KMS-11 (cell line): ENCODE measurements around the gene PCK2.

Source experiments
- H2AFZ ChIP-seq: fragments of 200-600 bp; sonication (generic); 2 replicates; pipeline ENCODE4 v1.6.1; 2016; ENCODE audit warnings: antibody characterized with exemption, mixed run types, low read depth
- H3K27ac ChIP-seq: fragments of 200-600 bp; sonication (generic); 2 replicates; pipeline ENCODE4 v1.6.1; 2016; ENCODE audit warnings: mild to moderate bottlenecking, mixed run types
- H3K27me3 ChIP-seq: fragments of 200-600 bp; sonication (generic); 2 replicates; pipeline ENCODE4 v1.6.1; 2017; ENCODE audit warnings: mild to moderate bottlenecking, low read depth, mixed run types, moderate library complexity; ENCODE audit not compliant: insufficient read depth
- H3K36me3 ChIP-seq: fragments of 200-600 bp; sonication (generic); 2 replicates; pipeline ENCODE4 v1.6.1; 2017; ENCODE audit warnings: mild to moderate bottlenecking, mixed run types; ENCODE audit not compliant: insufficient read depth
- H3K4me1 ChIP-seq: fragments of 200-600 bp; sonication (generic); 2 replicates; pipeline ENCODE4 v1.6.1; 2016; ENCODE audit warnings: mild to moderate bottlenecking, low read depth, mixed run types; ENCODE audit not compliant: poor library complexity, severe bottlenecking
- H3K4me2 ChIP-seq: fragments of 200-600 bp; sonication (generic); 2 replicates; pipeline ENCODE4 v1.7.0; 2016; ENCODE audit warnings: mild to moderate bottlenecking, mixed run types
- H3K4me3 ChIP-seq: fragments of 200-600 bp; sonication (generic); IDR thresholded peaks from 2 replicates; pipeline ENCODE4 v1.6.1; 2017; ENCODE audit warnings: low read depth, low read length, mixed read lengths; ENCODE audit not compliant: insufficient read depth
- H3K79me2 ChIP-seq: fragments of 200-600 bp; sonication (generic); 2 replicates; pipeline ENCODE4 v1.6.1; 2016; ENCODE audit warnings: low read depth, mixed run types; ENCODE audit not compliant: insufficient read depth
- H3K9ac ChIP-seq: fragments of 200-600 bp; sonication (generic); 2 replicates; pipeline ENCODE4 v1.6.1; 2016; ENCODE audit warnings: mild to moderate bottlenecking, mixed run types
- H4K20me1 ChIP-seq: fragments of 200-600 bp; sonication (generic); 2 replicates; pipeline ENCODE4 v1.6.1; 2016; ENCODE audit warnings: mild to moderate bottlenecking, mixed run types; ENCODE audit not compliant: insufficient read depth
- TF ChIP-seq, protein P1 (sequence below): fragments of 200-600 bp; sonication (generic); conservative IDR thresholded peaks from 2 replicates; pipeline ENCODE4 v1.6.1; 2017; ENCODE audit warnings: low read depth, mild to moderate bottlenecking, antibody characterized with exemption, low read length, moderate library complexity, mixed read lengths

The PCK2 gene

DNA sequence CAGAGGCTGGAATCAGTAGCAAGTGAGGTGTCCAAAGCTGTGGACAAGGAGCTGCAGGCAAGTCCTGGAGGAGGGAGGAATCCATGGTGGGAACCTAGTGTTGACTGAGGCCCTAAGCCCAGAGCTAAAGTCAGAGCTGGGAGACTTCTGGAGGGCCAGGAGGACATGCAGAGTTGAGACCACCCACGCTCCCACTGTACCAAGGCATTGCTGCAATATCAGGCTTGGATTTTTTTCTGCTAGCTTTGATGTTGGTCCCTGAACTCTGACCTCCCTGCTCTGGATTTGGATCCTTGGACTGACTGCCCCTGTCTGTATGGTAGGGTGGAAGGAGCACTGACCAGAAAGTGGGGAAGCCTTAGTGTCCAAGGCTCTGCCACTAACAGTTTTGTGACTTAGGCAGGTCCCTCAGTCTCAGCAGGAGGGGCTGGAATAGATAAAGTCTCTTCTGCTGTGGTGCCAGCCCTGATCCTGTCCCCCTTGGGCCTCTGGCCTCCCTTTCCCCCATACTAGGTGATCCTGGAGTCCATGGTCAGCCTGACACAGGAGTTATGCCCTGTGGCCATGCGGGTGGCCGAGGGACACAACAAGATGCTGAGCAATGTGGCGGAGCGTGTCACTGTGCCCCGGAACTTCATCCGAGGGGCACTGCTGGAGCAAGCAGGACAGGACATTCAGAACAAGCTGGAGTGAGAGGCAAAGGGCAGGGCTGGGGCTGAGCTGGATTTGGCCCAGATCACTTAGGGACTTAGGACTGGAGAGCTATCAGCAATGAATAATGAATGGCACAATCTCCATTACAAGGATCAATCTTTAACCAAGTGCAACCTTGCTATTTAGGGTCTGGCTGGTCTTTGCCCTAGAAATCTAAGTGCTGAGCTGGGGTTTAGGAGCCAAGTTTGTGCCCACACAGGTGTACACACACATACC lies 32.9 kb upstream of the PCK2 start:
- Histone ChIP-seq H3K4me3 (no peak overlapping the region), H3K4me2 (no peak overlapping the region), H3K27ac (no peak overlapping the region), H3K36me3 (no peaks in the 10 kb centered on the region), H3K9ac (no peak overlapping the region), H3K79me2 (no peaks in the 10 kb centered on the region), H3K27me3 (no peaks in the 10 kb centered on the region), H4K20me1 (no peaks in the 10 kb centered on the region), H3K4me1 (no peaks in the 10 kb centered on the region), H2AFZ (no peak overlapping the region)
- TF ChIP-seq, protein P1, sequence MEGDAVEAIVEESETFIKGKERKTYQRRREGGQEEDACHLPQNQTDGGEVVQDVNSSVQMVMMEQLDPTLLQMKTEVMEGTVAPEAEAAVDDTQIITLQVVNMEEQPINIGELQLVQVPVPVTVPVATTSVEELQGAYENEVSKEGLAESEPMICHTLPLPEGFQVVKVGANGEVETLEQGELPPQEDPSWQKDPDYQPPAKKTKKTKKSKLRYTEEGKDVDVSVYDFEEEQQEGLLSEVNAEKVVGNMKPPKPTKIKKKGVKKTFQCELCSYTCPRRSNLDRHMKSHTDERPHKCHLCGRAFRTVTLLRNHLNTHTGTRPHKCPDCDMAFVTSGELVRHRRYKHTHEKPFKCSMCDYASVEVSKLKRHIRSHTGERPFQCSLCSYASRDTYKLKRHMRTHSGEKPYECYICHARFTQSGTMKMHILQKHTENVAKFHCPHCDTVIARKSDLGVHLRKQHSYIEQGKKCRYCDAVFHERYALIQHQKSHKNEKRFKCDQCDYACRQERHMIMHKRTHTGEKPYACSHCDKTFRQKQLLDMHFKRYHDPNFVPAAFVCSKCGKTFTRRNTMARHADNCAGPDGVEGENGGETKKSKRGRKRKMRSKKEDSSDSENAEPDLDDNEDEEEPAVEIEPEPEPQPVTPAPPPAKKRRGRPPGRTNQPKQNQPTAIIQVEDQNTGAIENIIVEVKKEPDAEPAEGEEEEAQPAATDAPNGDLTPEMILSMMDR: no peak

DNA sequence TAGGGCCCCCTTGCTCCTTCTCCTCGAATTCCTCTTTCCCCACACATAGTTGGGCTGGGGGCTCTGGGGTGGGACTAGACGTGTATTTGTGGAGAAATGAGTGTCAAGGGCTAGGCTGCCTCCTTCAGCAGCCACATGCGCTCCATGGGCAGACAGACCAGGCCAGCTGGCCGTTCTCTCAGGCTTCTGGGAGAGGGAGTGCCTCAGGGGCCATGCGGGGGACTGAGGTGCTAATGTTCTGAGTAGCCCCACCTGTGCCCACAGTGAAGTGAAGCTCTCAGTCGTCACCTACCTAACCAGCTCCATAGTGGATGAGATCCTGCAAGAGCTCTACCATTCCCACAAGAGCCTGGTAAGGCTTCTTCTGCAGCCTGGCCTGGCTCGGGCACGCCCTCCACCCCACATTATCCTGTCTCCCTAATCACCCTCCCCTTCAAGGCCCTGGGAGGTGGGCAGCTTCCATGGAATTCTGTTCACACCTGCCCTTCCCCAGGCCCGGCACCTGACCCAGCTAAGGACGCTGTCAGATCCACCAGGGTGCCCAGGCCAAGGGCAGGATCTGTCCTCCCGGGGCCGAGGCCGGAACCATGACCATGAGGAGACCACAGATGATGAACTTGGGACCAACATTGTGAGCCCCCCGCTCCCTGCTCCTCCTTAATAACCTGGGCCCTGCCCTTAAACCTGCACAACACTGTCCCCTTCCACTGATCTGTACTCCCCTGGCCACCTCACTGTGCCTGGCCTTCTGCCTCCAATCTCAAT lies 31.7 kb upstream of the PCK2 start:
- H3K4me3 ChIP-seq: no peak overlapping the region
- no peak overlapping the region for H3K27ac ChIP-seq
- no peak overlapping the region for H3K9ac ChIP-seq
- no peaks in the 10 kb centered on the region for H3K27me3 ChIP-seq
- H2AFZ ChIP-seq: no peak overlapping the region
- no peaks in the 10 kb centered on the region for H3K79me2 ChIP-seq
- no peaks in the 10 kb centered on the region for H3K4me1 ChIP-seq
- H4K20me1 ChIP-seq: no peaks in the 10 kb centered on the region
- TF ChIP-seq, protein P1: no peak
- H3K36me3 ChIP-seq: no peaks in the 10 kb centered on the region
- H3K4me2 ChIP-seq: no peak overlapping the region

DNA sequence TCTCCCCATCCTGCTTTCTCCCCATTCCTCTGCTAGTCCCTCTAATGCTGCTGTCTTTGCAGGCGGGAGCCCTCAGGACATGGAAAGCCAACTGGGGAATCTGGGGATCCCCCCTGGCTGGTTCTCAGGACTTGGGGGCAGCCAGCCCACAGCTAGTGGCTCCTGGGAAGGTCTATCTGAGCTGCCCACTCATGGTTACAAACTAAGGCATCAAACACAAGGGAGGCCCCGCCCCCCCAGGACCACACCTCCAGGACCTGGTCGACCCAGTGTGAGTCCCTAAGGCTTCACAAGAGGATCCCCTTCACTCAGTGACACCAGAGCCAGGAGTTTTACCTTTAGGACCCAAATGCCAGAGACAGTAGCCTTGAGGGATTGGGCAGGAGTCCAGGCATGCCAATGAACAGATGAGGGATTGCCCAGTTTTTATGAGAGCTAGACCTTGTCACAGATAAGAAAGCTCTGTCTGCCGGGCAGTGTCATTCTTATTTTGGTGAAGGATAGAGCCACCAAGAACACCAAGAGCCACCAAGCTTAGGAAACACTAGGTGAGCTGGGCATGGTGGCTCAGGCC lies 30.8 kb upstream of the PCK2 start:
- H3K27me3 ChIP-seq: no peaks in the 10 kb centered on the region
- no peak overlapping the region for H3K4me2 ChIP-seq
- H3K79me2 ChIP-seq: no peaks in the 10 kb centered on the region
- H4K20me1 ChIP-seq: no peaks in the 10 kb centered on the region
- TF ChIP-seq, protein P1: no peak
- no peak overlapping the region for H3K4me3 ChIP-seq
- no peak overlapping the region for H3K9ac ChIP-seq
- no peaks in the 10 kb centered on the region for H3K36me3 ChIP-seq
- H3K27ac ChIP-seq: no peak overlapping the region
- H3K4me1 ChIP-seq: no peaks in the 10 kb centered on the region
- H2AFZ ChIP-seq: no peak overlapping the region

DNA sequence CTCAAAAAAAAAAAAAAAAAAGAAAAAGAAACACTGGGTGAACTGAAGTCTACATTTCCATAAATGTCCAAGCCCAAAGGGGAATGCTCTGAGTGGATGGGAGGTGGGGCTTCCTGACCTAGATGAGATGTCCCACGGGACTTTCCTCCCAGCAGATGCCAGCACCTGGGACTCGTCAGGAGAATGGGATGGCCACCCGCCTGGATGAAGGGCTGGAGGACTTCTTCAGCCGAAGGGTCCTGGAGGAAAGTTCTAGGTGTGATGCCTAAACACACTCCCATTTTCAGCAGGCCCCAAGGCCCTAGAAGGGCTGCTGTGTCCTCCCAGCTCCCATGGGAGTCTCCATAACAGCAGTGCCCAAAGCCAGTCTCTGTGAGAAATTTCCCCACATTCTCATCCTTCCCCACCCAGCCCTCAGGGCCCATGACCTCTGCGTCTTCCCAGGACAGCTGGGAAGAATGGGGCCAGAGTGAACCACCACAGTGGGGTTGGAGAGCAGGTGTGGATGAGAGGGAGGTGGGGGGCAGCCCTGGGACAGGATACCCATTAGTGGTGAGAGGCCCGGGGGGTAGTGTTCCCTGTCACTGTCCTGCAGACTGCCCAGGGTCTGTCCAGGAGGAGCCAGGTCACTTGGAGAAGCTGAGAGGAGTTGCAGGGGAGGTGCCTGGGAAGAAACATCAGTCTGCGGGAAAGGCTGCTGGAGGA lies 29.9 kb upstream of the PCK2 start:
- H3K79me2 ChIP-seq: no peaks in the 10 kb centered on the region
- no peak overlapping the region for H2AFZ ChIP-seq
- H3K27me3 ChIP-seq: no peaks in the 10 kb centered on the region
- H3K36me3 ChIP-seq: no peaks in the 10 kb centered on the region
- TF ChIP-seq, protein P1: no peak
- no peak overlapping the region for H3K4me2 ChIP-seq
- H3K9ac ChIP-seq: no peak overlapping the region
- no peak overlapping the region for H3K27ac ChIP-seq
- H4K20me1 ChIP-seq: no peaks in the 10 kb centered on the region
- H3K4me3 ChIP-seq: no peak overlapping the region
- no peaks in the 10 kb centered on the region for H3K4me1 ChIP-seq
